Measurements from ENCODE around the gene PQBP1. TPM values are rescaled to one million over a fixed set of nuclear protein-coding genes. Genes with fewer than 3 reads are reported as not detected.

The PQBP1 gene
- total and polyA plus RNA-seq, 2 donors (not counting 3 experiments of a cell fraction or from before 2014, with no cell fraction given) = 86.3 to 86.8 TPM

DNA sequence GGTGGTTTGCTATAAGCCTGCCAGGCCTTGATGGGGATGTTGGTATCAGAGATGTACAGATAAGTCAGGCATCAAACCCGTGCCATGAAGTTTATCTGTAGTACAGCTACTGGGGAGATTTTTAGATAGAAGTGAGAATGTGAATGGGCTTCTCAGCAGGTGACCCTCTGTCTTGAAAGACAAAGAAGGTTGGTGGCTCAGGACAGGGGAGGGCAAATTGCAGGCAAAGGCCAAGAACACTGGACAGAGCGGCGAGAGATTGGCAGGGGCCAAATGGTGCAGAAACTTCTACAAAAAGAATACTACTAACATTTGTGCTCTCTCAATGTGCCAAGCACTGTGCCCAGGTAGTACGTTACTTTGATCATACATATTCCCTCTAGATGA is 23.0 kb downstream of the PQBP1 start:
- intact Hi-C loops (cut with micrococcal nuclease) = no loop called here
- Histone ChIP-seq H3K27me3 (ENCODE audit: control insufficient read depth in 2 of 2, insufficient read depth in 2 of 2, low read length in 2 of 2) (no peaks in the 10 kb centered on the region), H3K79me2 (ENCODE audit: control insufficient read depth, insufficient read depth, low read length) (peaks cover 2% of the 10 kb centered on the region), H3K9me3 (replicated peaks; ENCODE audit: control insufficient read depth, insufficient read depth, low read length) (no peaks in the 10 kb centered on the region), H3K4me1 (ENCODE audit: control insufficient read depth, extremely low read depth, insufficient read depth, low read length) (peaks cover 2% of the 10 kb centered on the region), H3K36me3 (ENCODE audit: control insufficient read depth in 2 of 2, extremely low read depth in 1 of 2, insufficient read depth in 2 of 2, low read length in 2 of 2) (peaks cover 0 to 10% of the 10 kb centered on the region in 2 experiments), H4K20me1 (replicated peaks; ENCODE audit: control insufficient read depth, extremely low read depth, insufficient read depth, low read length) (no peaks in the 10 kb centered on the region), H3K4me2 (ENCODE audit: insufficient read depth, low read length) (no peak overlapping the region), H3K9me1 (replicated peaks; ENCODE audit: control insufficient read depth, extremely low read depth, insufficient read depth, low read length) (no peaks in the 10 kb centered on the region), H3K4me3 (replicated peaks in 1 of 3; ENCODE audit: insufficient read depth in 1 of 3, low read depth in 1 of 3, low read length in 3 of 3) (no peak overlapping the region), H3K27ac (ENCODE audit: insufficient read depth, low read depth, low read length) (no peak overlapping the region), H2AFZ (ENCODE audit: low read depth, low read length) (no peak overlapping the region), H3K9ac (replicated peaks; ENCODE audit: extremely low read depth, insufficient read depth, low read length) (no peak overlapping the region)
- BruUV-seq (replicated peaks) = no TSS peak
- dilution Hi-C loops (cut with MboI; ENCODE audit: extremely low pct_ligation_motif_present, low sequenced_read_pairs) = no loop called here
- DNase-seq (ENCODE audit: low read depth, low spot score) = no peak
- TF ChIP-seq EZH2 (IDR thresholded peaks at IDR 0.05; ENCODE audit: borderline replicate concordance, low read depth, low read length, severe bottlenecking) = no peak
- TF ChIP-seq, protein P1, sequence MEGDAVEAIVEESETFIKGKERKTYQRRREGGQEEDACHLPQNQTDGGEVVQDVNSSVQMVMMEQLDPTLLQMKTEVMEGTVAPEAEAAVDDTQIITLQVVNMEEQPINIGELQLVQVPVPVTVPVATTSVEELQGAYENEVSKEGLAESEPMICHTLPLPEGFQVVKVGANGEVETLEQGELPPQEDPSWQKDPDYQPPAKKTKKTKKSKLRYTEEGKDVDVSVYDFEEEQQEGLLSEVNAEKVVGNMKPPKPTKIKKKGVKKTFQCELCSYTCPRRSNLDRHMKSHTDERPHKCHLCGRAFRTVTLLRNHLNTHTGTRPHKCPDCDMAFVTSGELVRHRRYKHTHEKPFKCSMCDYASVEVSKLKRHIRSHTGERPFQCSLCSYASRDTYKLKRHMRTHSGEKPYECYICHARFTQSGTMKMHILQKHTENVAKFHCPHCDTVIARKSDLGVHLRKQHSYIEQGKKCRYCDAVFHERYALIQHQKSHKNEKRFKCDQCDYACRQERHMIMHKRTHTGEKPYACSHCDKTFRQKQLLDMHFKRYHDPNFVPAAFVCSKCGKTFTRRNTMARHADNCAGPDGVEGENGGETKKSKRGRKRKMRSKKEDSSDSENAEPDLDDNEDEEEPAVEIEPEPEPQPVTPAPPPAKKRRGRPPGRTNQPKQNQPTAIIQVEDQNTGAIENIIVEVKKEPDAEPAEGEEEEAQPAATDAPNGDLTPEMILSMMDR (IDR thresholded peaks at IDR 0.05; ENCODE audit: extremely low read depth in 1 of 2, insufficient read depth in 1 of 2, low read depth in 1 of 2, low read length in 2 of 2) = no peak
- no peak for TF ChIP-seq POLR2AphosphoS5 (IDR thresholded peaks at IDR 0.05; ENCODE audit: insufficient read depth, low read depth, low read length)
- TF ChIP-seq, protein P2, sequence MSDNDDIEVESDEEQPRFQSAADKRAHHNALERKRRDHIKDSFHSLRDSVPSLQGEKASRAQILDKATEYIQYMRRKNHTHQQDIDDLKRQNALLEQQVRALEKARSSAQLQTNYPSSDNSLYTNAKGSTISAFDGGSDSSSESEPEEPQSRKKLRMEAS (IDR thresholded peaks at IDR 0.05; ENCODE audit: insufficient read depth, insufficient read length) = no peak
- no peak for TF ChIP-seq JUN (IDR thresholded peaks at IDR 0.05; ENCODE audit: borderline replicate concordance, insufficient read depth, insufficient read length, low read depth)
- TF ChIP-seq POLR2A (IDR thresholded peaks at IDR 0.05; ENCODE audit: low read depth, low read length) = no peak
- TF ChIP-seq MYC (IDR thresholded peaks at IDR 0.05; ENCODE audit: low read depth, low read length) = no peak
- no peak for TF ChIP-seq FOS (IDR thresholded peaks at IDR 0.05; ENCODE audit: borderline replicate concordance, insufficient read depth, low read length)
- TF ChIP-seq GATA2 (IDR thresholded peaks at IDR 0.05; ENCODE audit: insufficient read depth, insufficient read length, low read depth, low read length) = no peak
- FAIRE-seq = no peak
- POLR2A ChIA-PET = no interaction called here
- CTCF ChIA-PET = no interaction called here

Measured in endothelial cell of umbilical vein (primary cell).